GM19351 (cell line): ENCODE results near the gene SDCCAG8.

Experiments
- ATAC-seq: cut with Tn5 transposase; IDR thresholded peaks from one replicate; pipeline ENCODE4 v1.9.1; 2021; ENCODE audit warnings: mild to moderate bottlenecking, moderate library complexity; ENCODE audit not compliant: unreplicated experiment

SDCCAG8 gene

DNA sequence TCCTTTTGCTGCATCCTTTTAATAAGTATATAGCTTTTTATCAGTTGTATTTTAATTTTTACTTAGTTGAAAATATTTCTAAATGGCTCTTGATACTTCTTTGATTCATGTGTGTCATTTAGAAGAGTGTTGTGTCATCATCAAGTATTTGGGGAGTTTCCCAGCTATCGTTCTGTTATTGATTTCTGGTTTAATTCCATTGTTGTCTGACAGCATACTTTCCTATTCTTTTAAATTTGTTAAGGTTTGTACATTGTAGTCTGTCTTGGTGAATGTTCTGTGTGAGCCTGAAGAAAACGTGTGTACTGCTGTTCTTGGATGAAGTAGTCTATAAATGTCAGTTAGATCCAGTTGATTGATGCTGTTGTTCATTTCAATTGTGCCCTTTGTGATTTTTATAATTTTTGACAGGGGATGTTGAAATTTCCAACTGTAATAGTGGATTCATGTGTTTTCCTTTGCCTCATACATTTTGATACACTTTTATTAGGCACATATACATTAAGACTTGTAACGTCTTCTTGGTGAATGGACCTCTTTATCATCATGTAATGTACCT lies 24.8 kb downstream of the SDCCAG8 start:
- no peak for ATAC-seq

- no peak for ATAC-seq
Observed at GRCh38 chr1:243281672-243282071, 25.8 kb downstream of the SDCCAG8 start.

DNA sequence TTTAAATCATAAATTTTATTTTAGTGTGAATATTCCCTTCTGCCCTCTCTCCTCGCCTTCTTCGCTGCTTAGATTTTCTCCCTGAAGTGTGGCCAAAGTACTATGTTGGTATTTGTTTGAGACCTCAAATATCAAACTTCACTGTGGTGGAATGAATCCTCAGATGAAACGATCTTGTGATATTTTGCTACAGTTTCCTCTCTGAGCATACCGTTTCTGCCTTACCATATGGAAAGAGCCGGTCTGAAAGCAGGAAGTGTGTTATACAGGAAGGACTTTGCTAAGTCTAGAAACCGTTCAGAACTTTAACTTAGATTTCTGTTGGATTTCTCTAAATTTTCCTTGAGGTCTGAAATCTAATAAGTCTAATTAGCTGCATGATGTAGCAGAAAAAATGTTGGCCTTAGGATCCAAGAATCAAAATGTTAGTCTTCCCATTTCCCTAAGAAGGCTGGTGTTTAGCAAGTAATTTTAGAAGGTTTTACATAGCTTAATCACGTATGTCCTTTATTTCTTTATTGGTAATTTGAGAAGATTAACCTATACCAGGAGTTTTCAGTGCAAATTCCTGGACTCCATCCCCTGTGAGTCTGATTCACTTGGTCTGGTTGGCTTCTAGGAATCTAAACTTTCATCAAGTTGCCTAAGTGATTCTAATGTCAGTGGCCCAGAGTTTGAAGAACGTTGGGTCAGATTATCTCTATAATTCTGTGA lies 30.7 kb downstream of the SDCCAG8 start:
- ATAC-seq = no peak

DNA sequence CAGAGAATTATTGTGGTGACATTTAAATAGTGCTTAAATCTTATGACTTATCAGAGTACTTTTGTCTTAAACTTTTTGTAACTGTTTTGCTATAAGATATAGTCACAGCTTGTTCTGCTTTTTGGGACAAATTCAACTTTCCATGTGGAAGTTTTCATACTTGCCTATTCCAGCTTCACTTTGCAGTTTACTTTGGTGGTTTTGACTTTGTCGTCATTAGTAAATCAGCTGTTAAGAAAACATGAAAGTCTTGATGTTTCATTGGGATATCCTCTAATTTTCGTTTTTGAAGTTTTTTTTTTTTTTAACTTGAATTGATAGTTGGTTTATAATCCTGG lies 31.3 kb downstream of the SDCCAG8 start:
- no peak for ATAC-seq

DNA sequence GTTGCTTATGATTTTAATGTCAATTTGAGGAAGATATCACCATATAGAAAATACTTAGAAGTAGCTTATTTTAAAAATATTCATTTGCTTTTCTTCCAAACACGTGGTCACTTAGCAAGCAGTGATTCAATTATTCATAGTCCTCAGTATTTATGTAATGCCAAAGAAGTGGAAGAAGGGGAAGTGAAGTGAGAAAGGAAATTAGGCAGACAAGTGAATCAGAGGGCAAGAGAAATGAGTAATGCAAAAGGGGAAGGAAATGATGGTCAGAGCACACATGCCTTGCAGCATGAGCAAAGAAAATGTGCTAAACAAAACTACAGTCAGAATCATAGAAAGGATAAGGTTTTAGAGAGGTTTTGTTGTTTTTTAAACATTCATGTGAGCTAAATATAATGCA lies 31.8 kb downstream of the SDCCAG8 start:
- peak; percentile 97 for ATAC-seq

DNA sequence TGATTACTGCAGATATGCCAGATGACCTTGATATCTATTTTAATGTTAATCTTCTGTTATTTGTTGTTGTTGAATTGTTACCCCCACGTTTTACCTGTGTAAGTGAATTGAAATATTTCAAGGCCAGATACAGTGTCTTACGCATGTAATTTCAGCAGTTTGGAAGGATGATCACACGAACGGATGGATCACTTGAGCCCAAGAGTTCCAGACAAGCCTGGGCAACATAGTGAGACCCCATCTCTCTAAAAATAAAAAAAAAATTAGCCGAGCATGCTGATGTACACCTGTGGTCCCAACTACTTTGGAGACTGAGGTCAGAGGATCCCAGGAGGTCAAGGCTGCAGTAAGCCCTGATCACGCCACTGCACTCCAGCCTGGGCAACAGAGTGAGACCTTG lies 32.2 kb downstream of the SDCCAG8 start:
- ATAC-seq = no peak

- ATAC-seq = no peak
Observed at GRCh38 chr1:243291292-243291691, 35.5 kb downstream of the SDCCAG8 start.

GRCh38 chr1:243292117-243292516 lies 36.3 kb downstream of the SDCCAG8 start:
- ATAC-seq = no peak

GRCh38 chr1:243293941-243294722 lies 38.3 kb downstream of the SDCCAG8 start:
- ATAC-seq = no peak

DNA sequence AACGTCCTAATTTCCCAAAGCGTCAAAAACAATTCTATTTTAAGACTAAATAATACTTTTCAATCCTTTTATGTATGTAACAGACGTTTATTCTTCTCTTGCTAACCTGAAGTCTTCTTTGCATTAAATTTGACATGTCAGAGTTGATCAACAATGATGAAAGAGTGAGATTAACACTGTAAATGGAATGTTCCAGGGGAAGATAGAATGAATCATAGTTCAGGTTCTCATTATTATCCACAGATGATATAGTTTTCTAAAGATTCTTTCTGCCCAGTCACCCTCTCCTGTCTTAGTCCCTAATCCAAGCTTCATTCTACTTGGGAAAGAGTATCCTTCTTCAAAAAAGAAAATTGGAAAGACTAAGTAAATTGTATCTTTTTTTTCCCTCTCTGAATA lies 38.9 kb downstream of the SDCCAG8 start:
- ATAC-seq = no peak

GRCh38 chr1:243299069-243299468 lies 43.2 kb downstream of the SDCCAG8 start:
- no peak for ATAC-seq

DNA sequence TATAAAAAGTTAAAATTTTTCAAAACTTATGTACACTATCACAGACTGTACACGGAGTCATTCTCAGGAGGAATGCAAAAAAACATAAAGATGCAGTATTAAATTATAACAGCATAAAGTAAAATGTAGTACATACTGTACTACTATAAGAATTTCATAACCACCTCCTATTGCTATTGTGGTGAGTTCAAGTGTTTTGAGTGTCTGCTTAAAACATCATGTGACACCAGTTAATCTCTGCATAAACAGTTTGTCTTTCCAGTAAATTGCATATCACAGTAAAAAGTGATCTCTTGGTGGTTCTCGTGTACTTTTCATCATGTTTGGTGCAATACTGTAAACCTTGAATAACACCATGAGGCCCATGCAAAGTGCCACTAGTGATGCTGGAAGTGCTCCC lies 45.2 kb downstream of the SDCCAG8 start:
- no peak for ATAC-seq

- ATAC-seq = no peak
Observed at GRCh38 chr1:243311809-243312208, 56.0 kb downstream of the SDCCAG8 start.

GRCh38 chr1:243312952-243313634 lies 57.3 kb downstream of the SDCCAG8 start:
- ATAC-seq = peak; percentile 37

DNA sequence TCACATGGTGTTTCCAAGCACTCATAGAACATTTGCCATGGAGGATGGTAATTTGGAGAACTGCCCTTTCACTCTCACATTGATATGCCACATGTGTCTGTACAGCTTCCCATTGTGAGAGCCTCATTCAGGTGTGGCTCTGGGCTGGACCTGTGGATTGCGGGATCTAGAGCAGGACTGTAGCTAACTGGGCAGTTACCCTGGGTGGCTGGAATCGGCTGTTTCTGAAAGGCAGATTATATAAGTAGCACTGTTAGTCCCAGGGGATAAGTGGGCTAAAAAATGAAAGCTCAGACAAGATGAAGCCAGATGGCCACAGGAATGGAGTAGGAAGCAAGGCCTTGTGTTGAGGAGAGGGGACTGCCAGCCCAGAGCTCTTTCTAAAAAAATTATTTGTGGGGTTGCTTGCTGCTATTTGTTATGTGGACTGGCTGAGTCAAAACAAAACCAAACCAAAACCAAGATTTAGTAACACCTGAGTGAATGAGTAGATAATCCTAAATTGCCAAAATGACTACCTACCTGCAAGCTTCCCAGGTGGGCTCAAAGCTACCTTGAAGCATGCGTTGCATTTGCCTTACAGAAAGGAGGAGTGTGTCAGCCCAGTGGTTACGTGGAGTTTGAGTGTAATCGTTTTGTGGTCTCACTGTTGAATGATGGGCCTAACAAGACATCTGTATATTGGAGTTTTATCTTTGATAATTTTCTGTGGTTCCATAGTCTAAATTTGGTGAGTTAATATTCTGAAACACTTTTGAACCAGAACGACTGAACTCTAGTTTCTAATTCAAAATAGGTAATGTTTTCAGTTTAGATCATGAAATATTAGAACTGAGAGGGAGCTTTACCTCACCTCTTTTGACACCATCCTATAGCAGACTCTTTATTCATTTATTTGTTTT lies 58.0 kb downstream of the SDCCAG8 start:
- ATAC-seq = peak; percentile 71

DNA sequence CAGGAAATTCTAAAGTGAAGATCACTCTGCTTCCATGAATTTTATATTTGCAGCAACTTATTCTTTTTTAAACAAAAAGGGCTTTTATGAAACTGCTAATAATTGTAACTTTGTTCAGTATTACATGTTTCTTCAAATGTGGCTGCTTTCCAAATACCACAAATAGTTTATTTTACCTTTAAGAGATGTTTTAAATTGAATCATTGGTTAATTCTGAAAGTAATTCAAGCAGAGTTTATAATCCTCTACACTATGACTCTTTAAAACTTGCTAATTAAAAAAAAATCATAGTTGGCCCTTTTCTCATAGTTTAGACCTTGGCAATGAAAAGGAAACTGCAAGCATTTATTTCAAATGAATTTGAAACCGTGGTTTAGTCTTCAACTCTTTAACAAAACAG lies 59.6 kb downstream of the SDCCAG8 start:
- no peak for ATAC-seq

DNA sequence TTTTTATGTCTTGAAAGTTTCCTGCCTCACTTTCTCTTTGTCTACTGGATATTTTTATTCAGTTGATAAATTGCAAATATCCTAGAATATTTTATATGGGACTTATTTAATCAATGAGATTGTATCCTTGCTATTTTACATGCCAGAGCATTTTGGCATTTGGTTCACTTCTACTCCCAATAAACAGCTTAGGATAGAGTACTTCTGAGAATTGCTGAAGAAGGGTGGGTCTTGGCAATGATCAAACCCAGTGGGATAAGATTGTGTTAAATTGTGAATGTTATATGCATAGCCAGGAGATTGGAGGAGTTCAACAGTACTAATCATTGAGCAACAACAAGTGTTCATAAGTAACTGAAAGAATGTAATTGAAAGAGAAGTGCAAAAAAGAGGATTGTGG lies 60.1 kb downstream of the SDCCAG8 start:
- no peak for ATAC-seq

DNA sequence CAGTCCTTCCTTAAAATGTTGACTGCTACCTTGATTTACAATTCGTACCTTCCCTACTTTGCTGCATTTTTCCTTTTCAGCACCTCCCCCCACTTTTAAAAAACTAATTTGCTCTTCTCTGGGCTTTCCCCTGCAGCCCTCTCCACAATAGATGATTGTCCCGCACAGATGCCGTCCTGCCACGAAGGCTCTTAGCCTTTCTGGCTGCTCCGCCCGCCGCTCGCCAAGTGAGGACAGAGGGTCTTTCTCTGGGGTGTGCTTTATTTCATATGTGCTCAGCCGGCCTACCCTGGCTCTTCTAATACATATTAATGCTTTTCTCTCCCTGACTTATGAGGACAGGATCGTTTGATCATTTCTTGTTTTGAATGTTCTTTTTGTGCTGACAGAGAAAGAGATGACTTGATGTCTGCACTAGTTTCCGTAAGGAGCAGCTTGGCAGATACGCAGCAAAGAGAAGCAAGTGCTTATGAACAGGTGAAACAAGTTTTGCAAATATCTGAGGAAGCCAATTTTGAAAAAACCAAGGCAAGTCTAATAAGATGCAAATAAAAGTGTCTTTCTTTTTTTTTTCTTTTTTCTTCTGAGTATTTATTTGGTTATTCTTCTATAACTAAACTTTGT lies 60.6 kb downstream of the SDCCAG8 start:
- ATAC-seq = no peak

GRCh38 chr1:243320224-243320623 lies 64.4 kb downstream of the SDCCAG8 start:
- ATAC-seq = no peak

GRCh38 chr1:243322326-243322725 lies 66.5 kb downstream of the SDCCAG8 start:
- ATAC-seq = no peak
